ENCODE measurements around the gene PCSK5.

The PCSK5 gene

GRCh38 chr9:75890472-75891276, at the start of gene PCSK5:
PCSK5 (plus strand) TSS chr9:75890673; CDS start chr9:75891182, 509 bp downstream.
- TF ChIP-seq CTCF (IDR thresholded peaks at IDR 0.05; ENCODE audit: low read depth, low read length, missing control alignments), result peak; percentile 10
- peak; percentile 53 for DNase-seq (ENCODE audit: extremely low read depth, low read depth)
- H3K4me3 ChIP-seq (replicated peaks; ENCODE audit: low read depth, low read length), result peak within 1 kb of the TSS; percentile 57

- DNase-seq (ENCODE audit: extremely low read depth, low read depth), result no peak
- H3K4me3 ChIP-seq (replicated peaks; ENCODE audit: low read depth, low read length), result no peak overlapping the region
- no peak for TF ChIP-seq CTCF (IDR thresholded peaks at IDR 0.05; ENCODE audit: low read depth, low read length, missing control alignments)
Observed at GRCh38 chr9:75844321-75844720, 46.2 kb upstream of the PCSK5 start.

- DNase-seq (ENCODE audit: extremely low read depth, low read depth), result no peak
- no peak overlapping the region for H3K4me3 ChIP-seq (replicated peaks; ENCODE audit: low read depth, low read length)
- TF ChIP-seq CTCF (IDR thresholded peaks at IDR 0.05; ENCODE audit: low read depth, low read length, missing control alignments), result no peak
Observed at GRCh38 chr9:75845806-75846205, 44.7 kb upstream of the PCSK5 start.

GRCh38 chr9:75847085-75847484, 43.4 kb upstream of the PCSK5 start:
- H3K4me3 ChIP-seq (replicated peaks; ENCODE audit: low read depth, low read length), result no peak overlapping the region
- DNase-seq (ENCODE audit: extremely low read depth, low read depth), result no peak
- no peak for TF ChIP-seq CTCF (IDR thresholded peaks at IDR 0.05; ENCODE audit: low read depth, low read length, missing control alignments)

- no peak for TF ChIP-seq CTCF (IDR thresholded peaks at IDR 0.05; ENCODE audit: low read depth, low read length, missing control alignments)
- DNase-seq (ENCODE audit: extremely low read depth, low read depth), result no peak
- H3K4me3 ChIP-seq (replicated peaks; ENCODE audit: low read depth, low read length), result no peak overlapping the region
Observed at GRCh38 chr9:75850459-75851200, 39.8 kb upstream of the PCSK5 start.

GRCh38 chr9:75851917-75852316, 38.6 kb upstream of the PCSK5 start:
- H3K4me3 ChIP-seq (replicated peaks; ENCODE audit: low read depth, low read length), result no peak overlapping the region
- no peak for DNase-seq (ENCODE audit: extremely low read depth, low read depth)
- TF ChIP-seq CTCF (IDR thresholded peaks at IDR 0.05; ENCODE audit: low read depth, low read length, missing control alignments), result no peak

Data from HFF-Myc (cell line).